Endodermal cell (in vitro differentiated cells): ENCODE measurements around the gene TLR9. TPM values are rescaled to one million over a fixed set of nuclear protein-coding genes. Genes with fewer than 3 reads are reported as not detected.

Experiments
- DNase-seq: peaks from one replicate; pipeline ENCODE4 v3.0.0-alpha.2; 2017
- H3K27ac ChIP-seq: 2 replicates; pipeline ENCODE4 v1.5.1; 2013; ENCODE audit warnings: mild to moderate bottlenecking, low read depth, low read length, moderate library complexity
- H3K27me3 ChIP-seq: 2 replicates; pipeline ENCODE4 v1.6.1; 2013; ENCODE audit warnings: mild to moderate bottlenecking, low read length, moderate library complexity; ENCODE audit not compliant: insufficient read depth, control insufficient read depth, poor library complexity, severe bottlenecking
- H3K36me3 ChIP-seq: 2 replicates; pipeline ENCODE4 v1.7.0; 2013; ENCODE audit warnings: mild to moderate bottlenecking, low read length, moderate library complexity; ENCODE audit not compliant: control insufficient read depth, insufficient read depth
- H3K4me1 ChIP-seq: one replicate; pipeline ENCODE4 v1.7.0; 2013; ENCODE audit warnings: low read length; ENCODE audit not compliant: control insufficient read depth, insufficient read depth
- H3K4me3 ChIP-seq: 2 replicates; pipeline ENCODE4 v1.5.1; 2013; ENCODE audit warnings: mild to moderate bottlenecking, low read length, moderate library complexity
- H3K9ac ChIP-seq: 2 replicates; pipeline ENCODE4 v1.6.1; 2013; ENCODE audit warnings: mild to moderate bottlenecking, low read length, moderate library complexity; ENCODE audit not compliant: poor library complexity, severe bottlenecking; ENCODE audit errors: extremely low read depth
- H3K9me3 ChIP-seq: 2 replicates; pipeline ENCODE4 v1.6.1; 2013; ENCODE audit warnings: mild to moderate bottlenecking, low read length, moderate library complexity; ENCODE audit not compliant: control insufficient read depth
- H3K27ac Mint-ChIP-seq: 2 replicates; pipeline ENCODE4 v1.8.0; 2020; ENCODE audit warnings: mixed read lengths
- H3K27me3 Mint-ChIP-seq: 2 replicates; pipeline ENCODE4 v1.8.0; 2021; ENCODE audit warnings: mild to moderate bottlenecking, mixed read lengths; ENCODE audit not compliant: insufficient read depth
- H3K36me3 Mint-ChIP-seq: 2 replicates; pipeline ENCODE4 v1.8.0; 2020; ENCODE audit warnings: low read depth, mixed read lengths
- H3K4me1 Mint-ChIP-seq: 2 replicates; pipeline ENCODE4 v1.8.0; 2020; ENCODE audit warnings: mixed read lengths
- H3K4me3 Mint-ChIP-seq: 2 replicates; pipeline ENCODE4 v1.8.0; 2020; ENCODE audit warnings: mild to moderate bottlenecking, moderate library complexity, mixed read lengths
- H3K9me3 Mint-ChIP-seq: 2 replicates; pipeline ENCODE4 v1.8.0; 2020; ENCODE audit warnings: mild to moderate bottlenecking, mixed read lengths
- CTCF ChIP-seq: fragments of 200-600 bp; sonication (generic); conservative IDR thresholded peaks from 2 replicates; pipeline ENCODE4 v1.5.0; 2021; ENCODE audit warnings: antibody characterized with exemption, mild to moderate bottlenecking
- WGBS, 2 experiments: methylation state at CpG; one replicate each; pipeline versions ENCODE4 v1.1.5 to v1.1.7; 2013; ENCODE audit warnings: missing lambda C conversion rate in 2 of 2, mixed read lengths in 1 of 2; ENCODE audit not compliant: insufficient coverage in 1 of 2, insufficient read length in 1 of 2; 5-methylcytosine and 5-hydroxymethylcytosine counted together
- microRNA-seq: library from miRNA; unstranded; fragments of <30 nt; microRNA quantifications from one replicate; pipeline ENCODE4 v1.2.0, GENCODE V29; 2020; ENCODE audit warnings: borderline microRNAs expressed
- total RNA-seq, 2 donors: library from RNA; stranded (reverse); fragmentation: NEBNext Ultra II Directional in 1 of 2; extraction: Animal tissue kit (Norgen Biotek cat#: 25700) in 1 of 2; gene quantifications; 2 replicates in 1 of 2; 3 replicates in 1 of 2; pipeline ENCODE4 v1.2.1, GENCODE V29; 2021

Gene TLR9
- total RNA-seq, 2 donors from 2014 or later: 0.11 TPM; not detected in 1

- Mint-ChIP-seq H3K4me3 (no peak overlapping the region), H3K4me1 (peaks cover 7% of the 10 kb centered on the region), H3K36me3 (no peaks in the 10 kb centered on the region), H3K27ac (no peak overlapping the region), H3K9me3 (no peaks in the 10 kb centered on the region), H3K27me3 (no peaks in the 10 kb centered on the region)
- Histone ChIP-seq H3K27ac (no peak overlapping the region), H3K9ac (no peak overlapping the region), H3K4me3 (no peak overlapping the region), H3K4me1 (no peaks in the 10 kb centered on the region), H3K27me3 (no peaks in the 10 kb centered on the region), H3K9me3 (no peaks in the 10 kb centered on the region), H3K36me3 (no peaks in the 10 kb centered on the region)
- DNase-seq: no peak
- 93 to 100% methylated on average over 3 to 5 of the region's 5 CpGs for WGBS, 2 experiments
- TF ChIP-seq CTCF: no peak
Observed at GRCh38 chr3:52172262-52172757, 53.1 kb downstream of the TLR9 start.

- Histone ChIP-seq H3K9ac (no peak overlapping the region), H3K4me1 (no peaks in the 10 kb centered on the region), H3K27me3 (no peaks in the 10 kb centered on the region), H3K4me3 (no peak overlapping the region), H3K9me3 (no peaks in the 10 kb centered on the region), H3K27ac (no peak overlapping the region), H3K36me3 (no peaks in the 10 kb centered on the region)
- no peaks in the 10 kb centered on the region for H3K36me3 Mint-ChIP-seq
- no peak overlapping the region for H3K4me3 Mint-ChIP-seq
- peaks cover 8% of the 10 kb centered on the region for H3K4me1 Mint-ChIP-seq
- H3K9me3 Mint-ChIP-seq: no peaks in the 10 kb centered on the region
- no peak overlapping the region for H3K27ac Mint-ChIP-seq
- no peak for TF ChIP-seq CTCF
- no peaks in the 10 kb centered on the region for H3K27me3 Mint-ChIP-seq
- 83 to 93% methylated on average over 2 to 3 of the region's 3 CpGs for WGBS, 2 experiments
- no peak for DNase-seq
Observed at GRCh38 chr3:52171514-52172261, 53.8 kb downstream of the TLR9 start.

Small RNA genes lying within 50 kb of the gene (microRNA-seq; reads per million reads assigned to microRNA genes)
- gene MIRLET7G: 711 reads per million, percentile 92 among the genes with 10 or more reads in this experiment

Other genes with a start within 250 kb of the TLR9 start
- 10 to 100 TPM; 58.2 to 69.4 TPM for gene ACY1, start 242.1 kb downstream of the TLR9 start, total RNA-seq
- gene RPL29, start 229.8 kb downstream of the TLR9 start, total RNA-seq: 1,000 to 10,000 TPM; 1,325 to 1,600 TPM
- 10 to 100 TPM; 14.2 to 16.7 TPM for gene DUSP7, start 169.1 kb downstream of the TLR9 start, total RNA-seq
- gene POC1A, start 71.2 kb downstream of the TLR9 start, total RNA-seq: 10 to 100 TPM; 19.7 to 24.0 TPM
- 10 to 100 TPM; 33.6 to 50.1 TPM for gene ALAS1, start 27.5 kb downstream of the TLR9 start, total RNA-seq
- gene TWF2, start 13.5 kb upstream of the TLR9 start, total RNA-seq: 10 to 100 TPM; 40.7 to 41.9 TPM
- gene PPM1M, start 20.1 kb upstream of the TLR9 start, total RNA-seq: 1 to 10 TPM; 6.7 to 6.8 TPM
- 10 to 100 TPM; 78.4 to 84.2 TPM for gene WDR82, start 53.0 kb upstream of the TLR9 start, total RNA-seq
- gene GLYCTK, start 62.2 kb upstream of the TLR9 start, total RNA-seq: 10 to 100 TPM; 21.7 to 28.4 TPM
- 1 to 10 TPM; 4.9 to 5.5 TPM for gene DNAH1, start 90.7 kb upstream of the TLR9 start, total RNA-seq
- 100 to 1,000 TPM in 1 of 2 donors, 10 to 100 TPM in 1; 94.5 to 100 TPM for gene BAP1, start 184.4 kb upstream of the TLR9 start, total RNA-seq
- 10 to 100 TPM; 10.9 to 12.7 TPM for gene PHF7, start 185.0 kb upstream of the TLR9 start, total RNA-seq
- 1 to 10 TPM; 2.5 to 8.6 TPM for gene SEMA3G, start 219.5 kb upstream of the TLR9 start, total RNA-seq
- gene TNNC1, start 228.4 kb upstream of the TLR9 start, total RNA-seq: 10 to 100 TPM; 44.8 to 64.6 TPM
- 100 to 1,000 TPM; 151 to 156 TPM for gene NISCH, start 230.0 kb upstream of the TLR9 start, total RNA-seq